ENCODE data around the gene GTF2H1.
"Not testable (repeated sequence)": the region's sequence is repeated elsewhere in the genome, so short reads cannot be mapped to it uniquely, and the experiment has no call there.

GTF2H1 gene

GRCh38 chr11:18375941-18376340, 53.6 kb downstream of the GTF2H1 start:
- no peak for DNase-seq (ENCODE audit: low spot score)

GRCh38 chr11:18379201-18379600, 56.8 kb downstream of the GTF2H1 start:
- DNase-seq (ENCODE audit: low spot score) = no peak

GRCh38 chr11:18383388-18384156, 61.2 kb downstream of the GTF2H1 start:
- peak; percentile 73 for DNase-seq (ENCODE audit: low spot score)

- peak; percentile 25 for DNase-seq (ENCODE audit: low spot score)
These were observed 61.8 kb downstream of the GTF2H1 start for GRCh38 chr11:18384157-18384641.

GRCh38 chr11:18390088-18390487, 67.7 kb downstream of the GTF2H1 start:
- no peak for DNase-seq (ENCODE audit: low spot score)

GRCh38 chr11:18392434-18393321, 70.3 kb downstream of the GTF2H1 start:
- no peak for DNase-seq (ENCODE audit: low spot score)

- no peak for DNase-seq (ENCODE audit: low spot score)
These were observed 71.4 kb downstream of the GTF2H1 start for GRCh38 chr11:18393581-18394274.

GRCh38 chr11:18394275-18394927, 72.0 kb downstream of the GTF2H1 start, which contains the start of gene LDHA:
Gene LDHA (plus strand): TSS chr11:18394563. CDS start chr11:18396843, 2,280 bp downstream.
- DNase-seq (ENCODE audit: low spot score) = peak; percentile 95

- peak; percentile 42 for DNase-seq (ENCODE audit: low spot score)
These were observed 72.8 kb downstream of the GTF2H1 start for GRCh38 chr11:18394928-18395734.

GRCh38 chr11:18395735-18396504, 73.6 kb downstream of the GTF2H1 start:
- peak; percentile 97 for DNase-seq (ENCODE audit: low spot score)

GRCh38 chr11:18397921-18398320, 75.6 kb downstream of the GTF2H1 start:
- no peak for DNase-seq (ENCODE audit: low spot score)

GRCh38 chr11:18401077-18401476, 78.7 kb downstream of the GTF2H1 start:
- not testable (repeated sequence) for DNase-seq (ENCODE audit: low spot score)

- DNase-seq (ENCODE audit: low spot score) = no peak
These were observed 81.7 kb downstream of the GTF2H1 start for GRCh38 chr11:18404062-18404461.

GRCh38 chr11:18407400-18407799, 85.0 kb downstream of the GTF2H1 start:
- not testable (repeated sequence) for DNase-seq (ENCODE audit: low spot score)

- no peak for DNase-seq (ENCODE audit: low spot score)
These were observed 86.4 kb downstream of the GTF2H1 start for GRCh38 chr11:18408558-18409291.

GRCh38 chr11:18416459-18416858, 94.1 kb downstream of the GTF2H1 start:
- no peak for DNase-seq (ENCODE audit: low spot score)
